Progenitor cell of endocrine pancreas (in vitro differentiated cells): Measurements from ENCODE around the gene JAML. TPM values are rescaled to one million over a fixed set of nuclear protein-coding genes. Genes with fewer than 3 reads are reported as not detected.

Experiments
- DNase-seq: peaks from one replicate; pipeline ENCODE4 v3.0.0; 2021; ENCODE audit warnings: low spot score; ENCODE audit not compliant: unreplicated experiment
- H3K27ac Mint-ChIP-seq: 2 replicates; pipeline ENCODE4 v1.8.0; 2021; ENCODE audit warnings: mild to moderate bottlenecking, moderate library complexity, mixed read lengths
- H3K27me3 Mint-ChIP-seq: 2 replicates; pipeline ENCODE4 v1.8.0; 2021; ENCODE audit warnings: mixed read lengths
- H3K36me3 Mint-ChIP-seq: 2 replicates; pipeline ENCODE4 v1.8.0; 2022; ENCODE audit warnings: mixed read lengths; ENCODE audit not compliant: insufficient read depth
- H3K4me1 Mint-ChIP-seq: 2 replicates; pipeline ENCODE4 v1.8.0; 2021; ENCODE audit warnings: low read depth, mixed read lengths
- H3K4me3 Mint-ChIP-seq: 2 replicates; pipeline ENCODE4 v1.8.0; 2021; ENCODE audit warnings: low read depth, mild to moderate bottlenecking, moderate library complexity, mixed read lengths
- H3K9me3 Mint-ChIP-seq: 2 replicates; pipeline ENCODE4 v1.8.0; 2021; ENCODE audit warnings: low read depth, mixed read lengths
- CTCF ChIP-seq: fragments of 200-600 bp; sonication (generic); IDR thresholded peaks from one replicate; pipeline ENCODE4 v1.5.0; 2021; ENCODE audit warnings: antibody characterized with exemption, mild to moderate bottlenecking; ENCODE audit not compliant: unreplicated experiment
- total RNA-seq: library from RNA; stranded (reverse); gene quantifications from 2 replicates; pipeline ENCODE4 v1.2.1, GENCODE V29; 2021

JAML gene
- total RNA-seq, 1 donor from 2014 or later = 0.22 TPM

GRCh38 chr11:118170231-118170630 is 54.6 kb downstream of the JAML start:
- Mint-ChIP-seq H3K36me3 (no peaks in the 10 kb centered on the region), H3K9me3 (no peaks in the 10 kb centered on the region), H3K4me1 (no peaks in the 10 kb centered on the region), H3K27ac (no peak overlapping the region), H3K4me3 (no peak overlapping the region), H3K27me3 (peaks cover 80% of the 10 kb centered on the region)
- no peak for TF ChIP-seq CTCF
- DNase-seq = no peak

GRCh38 chr11:118169300-118170140 is 55.3 kb downstream of the JAML start:
- Mint-ChIP-seq H3K36me3 (no peaks in the 10 kb centered on the region), H3K27me3 (peaks cover 73% of the 10 kb centered on the region), H3K4me1 (no peaks in the 10 kb centered on the region)

GRCh38 chr11:118168751-118169150 is 56.1 kb downstream of the JAML start:
- Mint-ChIP-seq H3K4me1 (no peaks in the 10 kb centered on the region), H3K36me3 (no peaks in the 10 kb centered on the region), H3K27ac (no peak overlapping the region), H3K27me3 (peaks cover 71% of the 10 kb centered on the region), H3K9me3 (no peaks in the 10 kb centered on the region), H3K4me3 (no peak overlapping the region)
- DNase-seq = no peak
- no peak for TF ChIP-seq CTCF

More at GRCh38 chr11:118169300-118170140, 55.3 kb downstream of the JAML start:
- DNase-seq = no peak
- Mint-ChIP-seq H3K27ac (no peak overlapping the region), H3K4me3 (no peak overlapping the region), H3K9me3 (no peaks in the 10 kb centered on the region)
- TF ChIP-seq CTCF = no peak

GRCh38 chr11:118168316-118168715 is 56.5 kb downstream of the JAML start:
- Mint-ChIP-seq H3K27me3 (peaks cover 71% of the 10 kb centered on the region), H3K36me3 (no peaks in the 10 kb centered on the region), H3K9me3 (no peaks in the 10 kb centered on the region), H3K4me1 (no peaks in the 10 kb centered on the region), H3K4me3 (no peak overlapping the region), H3K27ac (no peak overlapping the region)
- no peak for TF ChIP-seq CTCF
- no peak for DNase-seq

GRCh38 chr11:118167906-118168305 is 56.9 kb downstream of the JAML start:
- no peak overlapping the region for H3K4me3 Mint-ChIP-seq
- no peak overlapping the region for H3K27ac Mint-ChIP-seq
- H3K4me1 Mint-ChIP-seq = no peaks in the 10 kb centered on the region
- no peak for TF ChIP-seq CTCF
- H3K27me3 Mint-ChIP-seq = peaks cover 71% of the 10 kb centered on the region
- no peaks in the 10 kb centered on the region for H3K36me3 Mint-ChIP-seq
- no peaks in the 10 kb centered on the region for H3K9me3 Mint-ChIP-seq
- DNase-seq = no peak
